Stimulated activated CD8-positive, alpha-beta memory T cell treated with anti-CD3 and anti-CD28 coated beads, Interleukin-15, amount 100 ng/mL, for 48 hours (primary cell): ENCODE results near the gene TMEM41B.
A peak's percentile ranks its signal among the peaks of the same experiment; 100 is the strongest.

Source experiments
- DNase-seq, 2 donors: peaks; one replicate each; pipeline ENCODE4 v3.0.0-alpha.2; 2020; ENCODE audit warnings: low read depth in 2 of 2

The TMEM41B gene

GRCh38 chr11:9310485-9311090 is 3.8 kb downstream of the TMEM41B start:
- DNase-seq, result no peak

- no peak for DNase-seq
These were observed 10.2 kb downstream of the TMEM41B start for GRCh38 chr11:9304178-9304577.

GRCh38 chr11:9302448-9302847 is 11.9 kb downstream of the TMEM41B start:
- no peak for DNase-seq

GRCh38 chr11:9301720-9302119 is 12.7 kb downstream of the TMEM41B start:
- no peak for DNase-seq

- no peak for DNase-seq
These were observed 20.7 kb downstream of the TMEM41B start for GRCh38 chr11:9293646-9294045.

GRCh38 chr11:9285850-9286587 is 28.4 kb downstream of the TMEM41B start:
- DNase-seq, result no peak

- peak; percentile 25 to 36 for DNase-seq
These were observed 33.6 kb downstream of the TMEM41B start for GRCh38 chr11:9280655-9281301.

- no peak for DNase-seq
These were observed 37.2 kb downstream of the TMEM41B start for GRCh38 chr11:9277176-9277575.

- no peak for DNase-seq
These were observed 37.8 kb downstream of the TMEM41B start for GRCh38 chr11:9276571-9276970.

- no peak for DNase-seq
These were observed 39.7 kb downstream of the TMEM41B start for GRCh38 chr11:9274499-9275258.

- DNase-seq, result no peak
These were observed 40.7 kb downstream of the TMEM41B start for GRCh38 chr11:9273376-9274336.

- no peak for DNase-seq
These were observed 44.8 kb downstream of the TMEM41B start for GRCh38 chr11:9269492-9270013.

GRCh38 chr11:9267680-9268079 is 46.7 kb downstream of the TMEM41B start:
- no peak for DNase-seq

GRCh38 chr11:9266926-9267325 is 47.5 kb downstream of the TMEM41B start:
- DNase-seq, result no peak

GRCh38 chr11:9266132-9266736 is 48.2 kb downstream of the TMEM41B start:
- DNase-seq, result no peak

- peak in 1 of 2 donors; percentile 47 for DNase-seq
These were observed 48.9 kb downstream of the TMEM41B start, which contains the start of gene DENND5A for GRCh38 chr11:9265211-9266131. Gene DENND5A, minus strand, starts transcription at chr11:9265350. Its CDS starts 281 bp downstream, at chr11:9265069.

GRCh38 chr11:9264316-9265210 is 49.8 kb downstream of the TMEM41B start:
- DNase-seq, result peak in 1 of 2 donors; percentile 37

- DNase-seq, result peak; percentile 35 to 44
These were observed 50.5 kb downstream of the TMEM41B start for GRCh38 chr11:9263840-9264315.
